T-helper 1 cell treated with Interleukin-12 subunit alpha and Interleukin-12 subunit beta and Interleukin-4 antibody, amounts not matched to agents 30 μg/mL and 1 μg/mL, for 36 hours (primary cell): ENCODE results near the gene ATP11A.

Experiments
- H3K27ac Mint-ChIP-seq: one replicate; pipeline ENCODE4 v1.8.0; 2021; ENCODE audit warnings: mild to moderate bottlenecking, mixed read lengths
- H3K27me3 Mint-ChIP-seq: one replicate; pipeline ENCODE4 v1.8.0; 2021; ENCODE audit warnings: low read depth, mixed read lengths
- H3K36me3 Mint-ChIP-seq: one replicate; pipeline ENCODE4 v1.8.0; 2021; ENCODE audit warnings: low read depth, mixed read lengths
- H3K4me1 Mint-ChIP-seq: one replicate; pipeline ENCODE4 v1.8.0; 2021; ENCODE audit warnings: low read depth, mixed read lengths
- H3K4me3 Mint-ChIP-seq: one replicate; pipeline ENCODE4 v1.8.0; 2021; ENCODE audit warnings: mild to moderate bottlenecking, moderate library complexity, mixed read lengths
- H3K9me3 Mint-ChIP-seq: one replicate; pipeline ENCODE4 v1.8.0; 2021; ENCODE audit warnings: mixed read lengths

ATP11A gene

DNA sequence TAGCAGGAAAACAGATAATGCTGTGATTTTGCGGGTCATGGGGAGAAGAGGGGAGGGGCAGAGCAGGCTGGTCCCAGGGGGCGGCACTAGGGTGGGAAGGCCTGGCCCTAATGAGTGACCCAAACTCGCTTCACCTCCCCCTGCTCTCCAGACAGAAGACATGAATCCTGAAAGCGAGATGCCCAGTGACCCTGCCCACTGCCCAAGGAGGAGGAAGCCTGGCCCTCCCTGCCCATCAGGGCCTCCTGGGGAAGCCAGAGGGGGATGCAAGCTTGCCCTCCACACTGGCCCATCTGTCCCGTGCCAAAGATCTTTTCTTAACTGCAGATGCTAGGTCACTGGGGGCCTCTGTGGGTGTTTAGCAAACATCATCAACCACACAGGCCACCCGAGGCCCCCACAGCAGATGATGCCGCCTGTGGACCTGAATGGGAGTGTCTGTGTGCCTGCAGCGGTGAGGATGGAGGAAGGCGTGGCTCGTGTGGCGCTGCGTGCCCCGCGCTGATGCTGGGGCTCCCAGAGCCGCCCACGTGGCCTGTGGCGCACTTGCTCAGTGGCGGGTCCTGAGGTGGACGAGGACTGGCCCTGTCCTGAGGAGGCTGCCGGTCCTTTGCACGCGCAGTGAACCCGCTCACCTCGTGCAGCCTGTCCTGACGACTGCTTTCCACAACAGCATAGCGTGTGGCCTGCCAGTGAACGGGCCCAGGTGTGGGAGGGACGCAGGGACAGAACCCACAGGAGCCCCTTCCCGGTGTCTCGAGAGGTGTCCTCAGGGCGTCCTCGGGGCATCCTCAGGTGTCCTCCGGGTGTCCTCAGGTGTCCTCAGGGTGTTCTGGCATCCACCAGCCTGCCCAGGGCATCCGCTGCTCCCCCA is 198.6 kb downstream of the ATP11A start:
- H3K36me3 Mint-ChIP-seq = peaks cover 4% of the 10 kb centered on the region
- peaks cover 13% of the 10 kb centered on the region for H3K27me3 Mint-ChIP-seq
- no peaks in the 10 kb centered on the region for H3K9me3 Mint-ChIP-seq
- no peak overlapping the region for H3K27ac Mint-ChIP-seq
- H3K4me1 Mint-ChIP-seq = no peaks in the 10 kb centered on the region
- H3K4me3 Mint-ChIP-seq = no peak overlapping the region

- Mint-ChIP-seq H3K4me1 (no peaks in the 10 kb centered on the region), H3K9me3 (no peaks in the 10 kb centered on the region), H3K36me3 (peaks cover 4% of the 10 kb centered on the region), H3K27ac (no peak overlapping the region), H3K27me3 (peaks cover 16% of the 10 kb centered on the region), H3K4me3 (no peak overlapping the region)
Observed at GRCh38 chr13:112889351-112890290, 199.8 kb downstream of the ATP11A start.

GRCh38 chr13:112890316-112891145 is 200.7 kb downstream of the ATP11A start:
- H3K36me3 Mint-ChIP-seq = no peaks in the 10 kb centered on the region
- peaks cover 19% of the 10 kb centered on the region for H3K27me3 Mint-ChIP-seq
- H3K9me3 Mint-ChIP-seq = no peaks in the 10 kb centered on the region
- no peak overlapping the region for H3K4me3 Mint-ChIP-seq
- H3K4me1 Mint-ChIP-seq = no peaks in the 10 kb centered on the region
- H3K27ac Mint-ChIP-seq = no peak overlapping the region

- Mint-ChIP-seq H3K27ac (no peak overlapping the region), H3K9me3 (no peaks in the 10 kb centered on the region), H3K36me3 (no peaks in the 10 kb centered on the region), H3K27me3 (peaks cover 29% of the 10 kb centered on the region), H3K4me1 (no peaks in the 10 kb centered on the region), H3K4me3 (no peak overlapping the region)
Observed at GRCh38 chr13:112891477-112892401, 201.9 kb downstream of the ATP11A start.

GRCh38 chr13:112892426-112893206 is 202.8 kb downstream of the ATP11A start:
- Mint-ChIP-seq H3K9me3 (no peaks in the 10 kb centered on the region), H3K27me3 (peaks cover 29% of the 10 kb centered on the region), H3K4me3 (no peak overlapping the region), H3K27ac (no peak overlapping the region), H3K36me3 (no peaks in the 10 kb centered on the region), H3K4me1 (no peaks in the 10 kb centered on the region)

- H3K9me3 Mint-ChIP-seq = no peaks in the 10 kb centered on the region
- H3K36me3 Mint-ChIP-seq = no peaks in the 10 kb centered on the region
- H3K4me1 Mint-ChIP-seq = no peaks in the 10 kb centered on the region
- no peak overlapping the region for H3K27ac Mint-ChIP-seq
- H3K27me3 Mint-ChIP-seq = peaks cover 29% of the 10 kb centered on the region
- H3K4me3 Mint-ChIP-seq = no peak overlapping the region
Observed at GRCh38 chr13:112893207-112893569, 203.3 kb downstream of the ATP11A start.

- Mint-ChIP-seq H3K27ac (no peak overlapping the region), H3K9me3 (no peaks in the 10 kb centered on the region), H3K27me3 (peaks cover 29% of the 10 kb centered on the region), H3K4me1 (no peaks in the 10 kb centered on the region), H3K4me3 (no peak overlapping the region), H3K36me3 (no peaks in the 10 kb centered on the region)
Observed at GRCh38 chr13:112893570-112894422, 204.0 kb downstream of the ATP11A start.

- Mint-ChIP-seq H3K27me3 (peaks cover 29% of the 10 kb centered on the region), H3K4me3 (no peak overlapping the region), H3K27ac (no peak overlapping the region), H3K9me3 (no peaks in the 10 kb centered on the region), H3K36me3 (no peaks in the 10 kb centered on the region), H3K4me1 (no peaks in the 10 kb centered on the region)
Observed at GRCh38 chr13:112894423-112894672, 204.5 kb downstream of the ATP11A start.

DNA sequence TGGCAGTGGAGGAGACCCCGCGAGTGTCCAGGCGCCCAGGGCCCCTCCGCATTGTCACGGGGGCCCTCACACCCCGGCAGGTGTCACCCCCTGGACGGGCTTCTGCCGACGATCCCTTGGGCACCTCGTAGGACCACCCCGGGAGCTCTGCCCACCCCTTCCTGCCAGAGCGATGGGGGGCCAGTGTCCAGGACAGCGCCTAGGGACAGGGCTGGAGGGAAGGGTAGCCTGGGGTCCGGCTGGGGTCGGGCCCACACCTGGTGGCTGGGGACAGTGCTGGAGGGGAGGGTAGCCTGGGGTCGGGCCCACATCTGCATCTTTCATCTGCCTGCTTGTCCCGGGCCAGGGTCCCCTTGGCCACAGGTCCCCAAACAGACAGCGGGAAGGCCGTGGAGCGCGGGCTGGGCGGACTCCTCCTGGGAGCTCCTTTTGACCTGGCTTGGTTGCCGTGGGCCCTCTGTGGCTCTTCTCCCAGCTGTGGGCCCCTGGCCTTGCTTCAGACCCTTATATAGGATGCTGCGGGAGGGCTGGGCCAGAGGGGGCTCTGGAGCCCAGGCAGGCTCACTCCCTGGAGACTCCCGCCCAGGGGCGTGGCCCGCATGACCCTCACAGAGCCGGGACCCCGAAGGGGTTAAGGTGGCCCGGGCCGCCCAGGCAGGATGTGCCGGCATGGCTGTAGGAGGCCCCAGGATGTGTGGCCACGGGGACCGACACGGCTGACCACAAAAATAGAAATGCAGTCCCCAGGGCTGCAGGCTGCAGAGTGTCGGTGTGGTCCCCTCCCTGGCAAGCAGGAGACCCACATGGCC is 205.0 kb downstream of the ATP11A start:
- Mint-ChIP-seq H3K4me1 (no peaks in the 10 kb centered on the region), H3K27ac (no peak overlapping the region), H3K4me3 (no peak overlapping the region), H3K27me3 (peaks cover 29% of the 10 kb centered on the region), H3K9me3 (no peaks in the 10 kb centered on the region), H3K36me3 (no peaks in the 10 kb centered on the region)

GRCh38 chr13:112895521-112896465 is 206.0 kb downstream of the ATP11A start:
- H3K27me3 Mint-ChIP-seq = peaks cover 29% of the 10 kb centered on the region
- H3K27ac Mint-ChIP-seq = no peak overlapping the region
- no peaks in the 10 kb centered on the region for H3K9me3 Mint-ChIP-seq
- H3K4me3 Mint-ChIP-seq = no peak overlapping the region
- no peaks in the 10 kb centered on the region for H3K4me1 Mint-ChIP-seq
- no peaks in the 10 kb centered on the region for H3K36me3 Mint-ChIP-seq
